Measurements from ENCODE around the gene KCNC4. TPM values are rescaled to one million over a fixed set of nuclear protein-coding genes. Genes with fewer than 3 reads are reported as not detected.
A peak's percentile ranks its signal among the peaks of the same experiment; 100 is the strongest.

KCNC4 gene
- total and polyA plus RNA-seq, 8 donors = 1.1 to 16.5 (median 3.0) TPM

DNA sequence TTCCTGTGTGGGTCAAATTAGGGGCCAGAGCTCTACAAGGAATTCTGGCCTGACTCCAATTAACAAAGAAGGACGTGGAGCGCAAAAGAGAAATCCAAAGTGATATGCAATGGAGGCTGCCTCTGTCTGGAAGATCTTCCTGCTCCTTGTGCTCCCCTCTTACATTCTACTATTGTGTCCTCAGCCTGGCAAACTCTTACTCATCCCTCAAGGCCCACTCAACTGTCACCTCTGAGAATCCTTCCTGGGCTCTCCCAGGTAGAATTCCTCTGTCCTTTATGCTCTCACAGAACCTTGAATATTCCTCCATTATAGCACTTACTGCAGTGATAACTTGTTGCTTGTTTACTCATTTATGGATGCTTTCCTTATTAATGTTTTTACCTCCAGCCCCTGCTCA, 31.4 kb downstream of the KCNC4 start:
- intact Hi-C loops (cut with DNase I; ENCODE audit: low total_unique reads) = no loop called here
- H3K27me3 ChIP-seq = no peaks in the 10 kb centered on the region
- DNase-seq = no peak
- no peaks in the 10 kb centered on the region for H3K36me3 ChIP-seq
- no peaks in the 10 kb centered on the region for H3K9me3 ChIP-seq
- 31 to 55% (median 46%) methylated on average over 2 of the region's 2 CpGs for WGBS, 5 donors
- no peak overlapping the region for H3K4me3 ChIP-seq
- TF ChIP-seq POLR2AphosphoS5 (IDR thresholded peaks at IDR 0.05) (no peak), EP300 (IDR thresholded peaks at IDR 0.05) (no peak), POLR2A (IDR thresholded peaks at IDR 0.05) (no peak)
- TF ChIP-seq, protein P1, sequence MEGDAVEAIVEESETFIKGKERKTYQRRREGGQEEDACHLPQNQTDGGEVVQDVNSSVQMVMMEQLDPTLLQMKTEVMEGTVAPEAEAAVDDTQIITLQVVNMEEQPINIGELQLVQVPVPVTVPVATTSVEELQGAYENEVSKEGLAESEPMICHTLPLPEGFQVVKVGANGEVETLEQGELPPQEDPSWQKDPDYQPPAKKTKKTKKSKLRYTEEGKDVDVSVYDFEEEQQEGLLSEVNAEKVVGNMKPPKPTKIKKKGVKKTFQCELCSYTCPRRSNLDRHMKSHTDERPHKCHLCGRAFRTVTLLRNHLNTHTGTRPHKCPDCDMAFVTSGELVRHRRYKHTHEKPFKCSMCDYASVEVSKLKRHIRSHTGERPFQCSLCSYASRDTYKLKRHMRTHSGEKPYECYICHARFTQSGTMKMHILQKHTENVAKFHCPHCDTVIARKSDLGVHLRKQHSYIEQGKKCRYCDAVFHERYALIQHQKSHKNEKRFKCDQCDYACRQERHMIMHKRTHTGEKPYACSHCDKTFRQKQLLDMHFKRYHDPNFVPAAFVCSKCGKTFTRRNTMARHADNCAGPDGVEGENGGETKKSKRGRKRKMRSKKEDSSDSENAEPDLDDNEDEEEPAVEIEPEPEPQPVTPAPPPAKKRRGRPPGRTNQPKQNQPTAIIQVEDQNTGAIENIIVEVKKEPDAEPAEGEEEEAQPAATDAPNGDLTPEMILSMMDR (IDR thresholded peaks at IDR 0.05) = no peak
- H3K4me1 ChIP-seq = peaks cover 14 to 36% (median 23%) of the 10 kb centered on the region in 4 donors
- no peak overlapping the region for H3K27ac ChIP-seq

DNA sequence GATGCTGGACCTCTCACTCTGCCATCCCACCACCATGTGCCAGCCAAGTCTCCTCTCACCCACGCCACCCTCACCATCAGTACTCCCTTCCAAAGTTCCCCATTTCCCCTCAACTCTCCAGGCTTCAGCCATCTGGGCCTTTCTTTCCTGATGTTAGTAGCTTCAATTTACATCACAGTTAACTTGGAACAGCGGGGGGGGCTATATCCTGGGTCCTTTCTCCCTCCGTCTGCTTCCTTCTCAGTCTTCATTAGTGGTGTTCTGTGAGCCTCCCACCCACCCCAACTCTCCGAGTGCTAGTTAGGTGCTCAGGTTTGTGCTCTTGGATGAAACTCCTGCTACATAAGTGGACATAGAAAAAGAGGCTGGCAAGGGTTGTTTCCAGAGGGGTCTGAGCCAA, 31.9 kb downstream of the KCNC4 start:
- no peak overlapping the region for H3K27ac ChIP-seq
- no peaks in the 10 kb centered on the region for H3K36me3 ChIP-seq
- intact Hi-C loops (cut with DNase I; ENCODE audit: low total_unique reads) = no loop called here
- no peaks in the 10 kb centered on the region for H3K27me3 ChIP-seq
- TF ChIP-seq POLR2A (IDR thresholded peaks at IDR 0.05) (no peak), EP300 (IDR thresholded peaks at IDR 0.05) (no peak), POLR2AphosphoS5 (IDR thresholded peaks at IDR 0.05) (no peak)
- TF ChIP-seq, protein P1 (IDR thresholded peaks at IDR 0.05) = no peak
- no peaks in the 10 kb centered on the region for H3K9me3 ChIP-seq
- DNase-seq = no peak
- H3K4me3 ChIP-seq = no peak overlapping the region
- H3K4me1 ChIP-seq = peaks cover 14 to 36% (median 23%) of the 10 kb centered on the region in 4 donors
- WGBS, 5 donors = 84 to 96% (median 92%) methylated on average over 4 of the region's 4 CpGs

DNA sequence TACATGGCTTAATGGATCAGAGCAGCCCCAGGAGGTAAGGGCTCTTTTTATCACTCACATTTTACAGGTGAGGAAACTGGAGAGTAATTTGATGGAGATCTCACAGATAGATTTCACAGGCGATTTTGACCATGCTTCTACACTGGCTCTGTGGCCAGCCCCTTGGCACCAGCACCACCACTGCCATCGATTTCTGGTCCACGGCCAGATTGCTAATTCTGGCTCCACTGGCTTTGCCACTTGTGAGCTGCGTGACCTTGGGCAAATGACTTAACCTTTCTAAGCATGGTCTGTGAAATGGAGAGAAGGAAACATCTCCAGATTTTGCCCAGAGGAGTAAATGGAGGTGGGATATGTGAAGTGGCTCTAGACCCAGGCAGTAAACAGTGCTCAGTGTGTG, 32.6 kb downstream of the KCNC4 start:
- intact Hi-C loops (cut with DNase I; ENCODE audit: low total_unique reads) = no loop called here
- no peaks in the 10 kb centered on the region for H3K36me3 ChIP-seq
- no peaks in the 10 kb centered on the region for H3K27me3 ChIP-seq
- peaks cover 14 to 36% (median 23%) of the 10 kb centered on the region in 4 donors for H3K4me1 ChIP-seq
- no peaks in the 10 kb centered on the region for H3K9me3 ChIP-seq
- WGBS, 5 donors = 43 to 70% (median 57%) methylated on average over 4 of the region's 4 CpGs
- TF ChIP-seq EP300 (IDR thresholded peaks at IDR 0.05) = no peak
- no peak for TF ChIP-seq POLR2A (IDR thresholded peaks at IDR 0.05)
- TF ChIP-seq, protein P1 (IDR thresholded peaks at IDR 0.05) = no peak
- TF ChIP-seq POLR2AphosphoS5 (IDR thresholded peaks at IDR 0.05) = no peak
- H3K4me3 ChIP-seq = no peak overlapping the region
- DNase-seq = no peak
- H3K27ac ChIP-seq = no peak overlapping the region

DNA sequence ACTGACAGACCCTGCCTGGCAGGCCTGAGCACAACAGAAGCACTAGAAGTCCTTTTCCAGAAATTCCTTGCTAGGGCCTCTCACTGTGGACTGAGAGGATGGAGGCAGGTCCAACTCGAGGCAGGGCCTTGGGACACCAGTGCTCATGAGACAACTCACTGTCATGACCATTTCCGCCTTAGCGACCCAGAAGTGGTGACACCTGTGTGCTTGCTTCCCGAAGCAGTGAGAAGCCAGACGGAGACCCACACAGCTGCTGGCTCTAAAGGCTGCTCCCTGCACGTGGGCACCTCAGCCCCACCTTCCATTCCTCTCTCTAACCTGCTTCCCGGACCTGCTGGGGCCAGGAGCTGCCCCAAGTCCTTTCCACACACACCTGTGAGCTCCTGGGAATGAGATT, 33.0 kb downstream of the KCNC4 start:
- peak overlapping the region in 2 of 5 donors; percentile 8 to 32 for H3K27ac ChIP-seq
- peak in 1 of 2 donors; percentile 43 for DNase-seq

More for the DNA sequence above, 33.0 kb downstream of the KCNC4 start:
- Histone ChIP-seq H3K4me3 (no peak overlapping the region), H3K9me3 (no peaks in the 10 kb centered on the region), H3K27me3 (no peaks in the 10 kb centered on the region), H3K4me1 (peaks cover 14 to 36% (median 23%) of the 10 kb centered on the region in 4 donors), H3K36me3 (no peaks in the 10 kb centered on the region)
- 45 to 59% (median 57%) methylated on average over 7 of the region's 7 CpGs for WGBS, 5 donors
- TF ChIP-seq EP300 (IDR thresholded peaks at IDR 0.05) (no peak), POLR2AphosphoS5 (IDR thresholded peaks at IDR 0.05) (no peak), POLR2A (IDR thresholded peaks at IDR 0.05) (no peak)
- TF ChIP-seq, protein P1 (IDR thresholded peaks at IDR 0.05) = no peak
- intact Hi-C loops (cut with DNase I; ENCODE audit: low total_unique reads) = no loop called here

Measured in stomach (tissue), 9 donors.